GM23338 (cell line): ENCODE measurements around the gene RYR1. TPM values are rescaled to one million over a fixed set of nuclear protein-coding genes. Genes with fewer than 3 reads are reported as not detected.

Experiments
- ATAC-seq: fragments of 200-7000 bp; cut with Tn5 transposase; 3 replicates; pipeline ENCODE4 v1.9.1; 2020
- DNase-seq: peaks from one replicate; pipeline ENCODE4 v3.0.0-alpha.2; 2015; ENCODE audit warnings: low spot score
- H2AFZ ChIP-seq: fragments of 200-600 bp; sonication (generic); 2 replicates; pipeline ENCODE4 v1.8.0; 2016; ENCODE audit warnings: antibody characterized with exemption, mild to moderate bottlenecking, moderate library complexity
- H3F3A ChIP-seq: fragments of 200-600 bp; sonication (generic); replicated peaks from 2 replicates; pipeline ENCODE4 v1.8.0; 2017; ENCODE audit warnings: antibody characterized with exemption, mixed run types, low read depth
- H3K27ac ChIP-seq: fragments of 200-600 bp; sonication (generic); 2 replicates; pipeline ENCODE4 v1.6.1; 2016; ENCODE audit warnings: low read depth
- H3K27me3 ChIP-seq: fragments of 200-600 bp; sonication (generic); 2 replicates; pipeline ENCODE4 v1.8.0; 2016; ENCODE audit warnings: mild to moderate bottlenecking, mixed run types, moderate library complexity; ENCODE audit not compliant: insufficient read depth
- H3K36me3 ChIP-seq: fragments of 200-600 bp; sonication (generic); 2 replicates; pipeline ENCODE4 v1.8.0; 2016; ENCODE audit warnings: mild to moderate bottlenecking; ENCODE audit not compliant: insufficient read depth
- H3K4me1 ChIP-seq: fragments of 200-600 bp; sonication (generic); 2 replicates; pipeline ENCODE4 v1.8.0; 2016; ENCODE audit warnings: mild to moderate bottlenecking, moderate library complexity; ENCODE audit not compliant: insufficient read depth
- H3K4me2 ChIP-seq: fragments of 200-600 bp; sonication (generic); 2 replicates; pipeline ENCODE4 v1.7.1; 2017; ENCODE audit warnings: mixed run types
- H3K4me3 ChIP-seq: fragments of 200-600 bp; sonication (generic); 2 replicates; pipeline ENCODE4 v1.6.1; 2016; ENCODE audit warnings: mixed run types
- H3K79me2 ChIP-seq: fragments of 200-600 bp; sonication (generic); replicated peaks from 2 replicates; pipeline ENCODE4 v1.8.0; 2017; ENCODE audit warnings: mild to moderate bottlenecking; ENCODE audit not compliant: insufficient read depth
- H3K9me2 ChIP-seq: fragments of 200-600 bp; sonication (generic); 2 replicates; pipeline ENCODE4 v1.8.0; 2017; ENCODE audit not compliant: insufficient read depth
- H4K20me1 ChIP-seq: fragments of 200-600 bp; sonication (generic); replicated peaks from 2 replicates; pipeline ENCODE4 v1.8.0; 2017; ENCODE audit warnings: mild to moderate bottlenecking; ENCODE audit not compliant: insufficient read depth
- H3K27ac Mint-ChIP-seq: 2 replicates; pipeline ENCODE4 v1.8.0; 2020; ENCODE audit warnings: inconsistent platforms, mild to moderate bottlenecking, moderate library complexity, mixed read lengths
- H3K27me3 Mint-ChIP-seq: 3 replicates; pipeline ENCODE4 v1.8.0; 2022; ENCODE audit warnings: low read depth, mild to moderate bottlenecking, moderate library complexity, mixed read lengths, inconsistent platforms; ENCODE audit not compliant: insufficient read depth, poor library complexity
- H3K36me3 Mint-ChIP-seq: 3 replicates; pipeline ENCODE4 v1.8.0; 2021; ENCODE audit warnings: low read depth, mild to moderate bottlenecking, inconsistent platforms, moderate library complexity, mixed read lengths
- H3K4me1 Mint-ChIP-seq: 3 replicates; pipeline ENCODE4 v1.8.0; 2020; ENCODE audit warnings: mild to moderate bottlenecking, inconsistent platforms, mixed read lengths
- H3K4me3 Mint-ChIP-seq: 3 replicates; pipeline ENCODE4 v1.8.0; 2021; ENCODE audit warnings: moderate library complexity, mild to moderate bottlenecking, inconsistent platforms, mixed read lengths
- H3K9me3 Mint-ChIP-seq: 3 replicates; pipeline ENCODE4 v1.8.0; 2020; ENCODE audit warnings: moderate library complexity, mild to moderate bottlenecking, inconsistent platforms, mixed read lengths
- CREB1 ChIP-seq: fragments of 250-450 bp; sonication (Bioruptor Pico); IDR thresholded peaks from 2 replicates; pipeline ENCODE4 v1.5.0; 2020; ENCODE audit warnings: low read depth, mild to moderate bottlenecking, moderate library complexity
- EZH2 ChIP-seq: fragments of 200-600 bp; sonication (generic); IDR thresholded peaks from one replicate; pipeline ENCODE4 v1.8.0; 2017; ENCODE audit warnings: antibody characterized with exemption, mild to moderate bottlenecking, low read depth; ENCODE audit not compliant: unreplicated experiment
- NANOG ChIP-seq: IDR thresholded peaks from 2 replicates; pipeline ENCODE4 v1.6.1; 2016; ENCODE audit warnings: antibody characterized with exemption, borderline replicate concordance
- STAT1 ChIP-seq: IDR thresholded peaks from one replicate; pipeline ENCODE4 v1.6.1; 2016; ENCODE audit warnings: antibody characterized with exemption; ENCODE audit not compliant: unreplicated experiment
- ZNF114 ChIP-seq: fragments of 250-450 bp; sonication (Bioruptor Pico); IDR thresholded peaks from 2 replicates; pipeline ENCODE4 v1.5.0; 2020; ENCODE audit warnings: mild to moderate bottlenecking, moderate library complexity
- ZNF331 ChIP-seq: fragments of 250-450 bp; sonication (Bioruptor Pico); IDR thresholded peaks from 2 replicates; pipeline ENCODE4 v1.5.0; 2020; ENCODE audit warnings: low read depth, mild to moderate bottlenecking, moderate library complexity
- ZNF462 ChIP-seq: fragments of 250-450 bp; sonication (Bioruptor Pico); IDR thresholded peaks from 2 replicates; pipeline ENCODE4 v1.5.0; 2020; ENCODE audit warnings: mild to moderate bottlenecking, moderate library complexity
- polyA plus RNA-seq: library from polyadenylated mRNA; unstranded; fragments of >200 nt; fragmentation: Nextera tagmentation; extraction: Ambion mirVana; gene quantifications from 2 replicates; pipeline ENCODE4 v1.2.1, GENCODE V29; 2016
- total RNA-seq: library from RNA; depleted of rRNA; stranded (reverse); fragments of >200 nt; shearing (Covaris generic); gene quantifications from 2 replicates; pipeline ENCODE4 v1.2.3, GENCODE V29; 2014
- TF ChIP-seq, protein P1 (sequence below): IDR thresholded peaks from one replicate; pipeline ENCODE4 v1.6.1; 2018; ENCODE audit warnings: antibody characterized with exemption; ENCODE audit not compliant: unreplicated experiment
- TF ChIP-seq, protein P2 (sequence below), 2 experiments: fragments of 200-600 bp in 1 of 2; sonication (generic) in 1 of 2; conservative IDR thresholded peaks; 2 replicates each; pipeline versions ENCODE4 v1.5.1 to v1.6.1; 2016 to 2017; ENCODE audit warnings: antibody characterized with exemption in 2 of 2, low read depth in 2 of 2, mild to moderate bottlenecking in 2 of 2, moderate library complexity in 1 of 2
- TF ChIP-seq, protein P3 (sequence below): IDR thresholded peaks from 2 replicates; pipeline ENCODE4 v1.6.1; 2016; ENCODE audit warnings: antibody characterized with exemption

RYR1 gene
- total and polyA plus RNA-seq, 2 experiments from 2014 or later: 4.0 to 26.7 TPM

DNA sequence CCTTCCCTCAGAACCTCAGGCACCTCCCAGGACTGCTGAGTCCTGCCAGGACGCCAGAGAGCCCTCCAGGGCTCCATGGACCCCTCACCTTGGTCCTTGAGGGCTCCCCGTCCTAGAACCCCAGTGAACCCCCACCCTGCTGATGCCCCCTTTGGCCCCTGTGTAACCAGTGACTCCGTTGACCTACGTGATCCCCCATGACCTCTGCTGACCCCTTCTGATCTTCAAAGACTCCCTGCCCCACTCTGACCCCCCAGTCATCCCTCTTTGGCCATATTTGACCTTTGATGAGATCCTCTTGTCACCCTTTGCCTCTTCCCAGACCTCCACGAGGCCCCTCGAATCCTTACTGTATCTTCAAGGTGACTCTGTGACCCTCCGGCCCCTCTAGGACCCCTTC, 92.9 kb downstream of the RYR1 start:
- no peak overlapping the region for H3K4me2 ChIP-seq
- H3K27me3 ChIP-seq: no peaks in the 10 kb centered on the region
- no peak for TF ChIP-seq EZH2
- no peak for TF ChIP-seq CREB1 (CRISPR knock-in tag)
- TF ChIP-seq, protein P1, sequence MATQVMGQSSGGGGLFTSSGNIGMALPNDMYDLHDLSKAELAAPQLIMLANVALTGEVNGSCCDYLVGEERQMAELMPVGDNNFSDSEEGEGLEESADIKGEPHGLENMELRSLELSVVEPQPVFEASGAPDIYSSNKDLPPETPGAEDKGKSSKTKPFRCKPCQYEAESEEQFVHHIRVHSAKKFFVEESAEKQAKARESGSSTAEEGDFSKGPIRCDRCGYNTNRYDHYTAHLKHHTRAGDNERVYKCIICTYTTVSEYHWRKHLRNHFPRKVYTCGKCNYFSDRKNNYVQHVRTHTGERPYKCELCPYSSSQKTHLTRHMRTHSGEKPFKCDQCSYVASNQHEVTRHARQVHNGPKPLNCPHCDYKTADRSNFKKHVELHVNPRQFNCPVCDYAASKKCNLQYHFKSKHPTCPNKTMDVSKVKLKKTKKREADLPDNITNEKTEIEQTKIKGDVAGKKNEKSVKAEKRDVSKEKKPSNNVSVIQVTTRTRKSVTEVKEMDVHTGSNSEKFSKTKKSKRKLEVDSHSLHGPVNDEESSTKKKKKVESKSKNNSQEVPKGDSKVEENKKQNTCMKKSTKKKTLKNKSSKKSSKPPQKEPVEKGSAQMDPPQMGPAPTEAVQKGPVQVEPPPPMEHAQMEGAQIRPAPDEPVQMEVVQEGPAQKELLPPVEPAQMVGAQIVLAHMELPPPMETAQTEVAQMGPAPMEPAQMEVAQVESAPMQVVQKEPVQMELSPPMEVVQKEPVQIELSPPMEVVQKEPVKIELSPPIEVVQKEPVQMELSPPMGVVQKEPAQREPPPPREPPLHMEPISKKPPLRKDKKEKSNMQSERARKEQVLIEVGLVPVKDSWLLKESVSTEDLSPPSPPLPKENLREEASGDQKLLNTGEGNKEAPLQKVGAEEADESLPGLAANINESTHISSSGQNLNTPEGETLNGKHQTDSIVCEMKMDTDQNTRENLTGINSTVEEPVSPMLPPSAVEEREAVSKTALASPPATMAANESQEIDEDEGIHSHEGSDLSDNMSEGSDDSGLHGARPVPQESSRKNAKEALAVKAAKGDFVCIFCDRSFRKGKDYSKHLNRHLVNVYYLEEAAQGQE: no peak
- no peak for TF ChIP-seq STAT1
- TF ChIP-seq ZNF462 (CRISPR knock-in tag): no peak
- TF ChIP-seq, protein P2, sequence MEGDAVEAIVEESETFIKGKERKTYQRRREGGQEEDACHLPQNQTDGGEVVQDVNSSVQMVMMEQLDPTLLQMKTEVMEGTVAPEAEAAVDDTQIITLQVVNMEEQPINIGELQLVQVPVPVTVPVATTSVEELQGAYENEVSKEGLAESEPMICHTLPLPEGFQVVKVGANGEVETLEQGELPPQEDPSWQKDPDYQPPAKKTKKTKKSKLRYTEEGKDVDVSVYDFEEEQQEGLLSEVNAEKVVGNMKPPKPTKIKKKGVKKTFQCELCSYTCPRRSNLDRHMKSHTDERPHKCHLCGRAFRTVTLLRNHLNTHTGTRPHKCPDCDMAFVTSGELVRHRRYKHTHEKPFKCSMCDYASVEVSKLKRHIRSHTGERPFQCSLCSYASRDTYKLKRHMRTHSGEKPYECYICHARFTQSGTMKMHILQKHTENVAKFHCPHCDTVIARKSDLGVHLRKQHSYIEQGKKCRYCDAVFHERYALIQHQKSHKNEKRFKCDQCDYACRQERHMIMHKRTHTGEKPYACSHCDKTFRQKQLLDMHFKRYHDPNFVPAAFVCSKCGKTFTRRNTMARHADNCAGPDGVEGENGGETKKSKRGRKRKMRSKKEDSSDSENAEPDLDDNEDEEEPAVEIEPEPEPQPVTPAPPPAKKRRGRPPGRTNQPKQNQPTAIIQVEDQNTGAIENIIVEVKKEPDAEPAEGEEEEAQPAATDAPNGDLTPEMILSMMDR (conservative IDR thresholded peaks at IDR 0.05; ENCODE audit: low read depth in 2 of 2): no peak
- no peak for TF ChIP-seq ZNF331 (CRISPR knock-in tag)
- TF ChIP-seq NANOG: no peak
- TF ChIP-seq, protein P3, sequence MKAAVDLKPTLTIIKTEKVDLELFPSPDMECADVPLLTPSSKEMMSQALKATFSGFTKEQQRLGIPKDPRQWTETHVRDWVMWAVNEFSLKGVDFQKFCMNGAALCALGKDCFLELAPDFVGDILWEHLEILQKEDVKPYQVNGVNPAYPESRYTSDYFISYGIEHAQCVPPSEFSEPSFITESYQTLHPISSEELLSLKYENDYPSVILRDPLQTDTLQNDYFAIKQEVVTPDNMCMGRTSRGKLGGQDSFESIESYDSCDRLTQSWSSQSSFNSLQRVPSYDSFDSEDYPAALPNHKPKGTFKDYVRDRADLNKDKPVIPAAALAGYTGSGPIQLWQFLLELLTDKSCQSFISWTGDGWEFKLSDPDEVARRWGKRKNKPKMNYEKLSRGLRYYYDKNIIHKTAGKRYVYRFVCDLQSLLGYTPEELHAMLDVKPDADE: no peak
- TF ChIP-seq ZNF114 (CRISPR knock-in tag): no peak
- H3K36me3 ChIP-seq: 0 out of 2 replicates have a peak, but pooled peaks cover 6% of the 10 kb centered on the region
- no peaks in the 10 kb centered on the region for H3F3A ChIP-seq
- no peak overlapping the region for H3K4me3 ChIP-seq
- no peak for DNase-seq
- Mint-ChIP-seq H3K36me3 (peaks cover 43% of the 10 kb centered on the region), H3K4me3 (no peak overlapping the region), H3K9me3 (no peaks in the 10 kb centered on the region), H3K27me3 (peaks cover 6% of the 10 kb centered on the region), H3K27ac (no peak overlapping the region), H3K4me1 (no peaks in the 10 kb centered on the region)
- no peak overlapping the region for H3K27ac ChIP-seq
- H3K4me1 ChIP-seq: no peaks in the 10 kb centered on the region
- H3K9me2 ChIP-seq: no peaks in the 10 kb centered on the region
- H2AFZ ChIP-seq: no peak overlapping the region
- no peaks in the 10 kb centered on the region for H3K79me2 ChIP-seq
- H4K20me1 ChIP-seq: no peaks in the 10 kb centered on the region
- ATAC-seq: no peak
